GM19463 (cell line): ENCODE results near the gene WAPL.

Experiments used
- ATAC-seq: cut with Tn5 transposase; IDR thresholded peaks from one replicate; pipeline ENCODE4 v1.9.1; 2021; ENCODE audit warnings: mild to moderate bottlenecking, moderate library complexity; ENCODE audit not compliant: unreplicated experiment

WAPL gene

GRCh38 chr10:86413046-86413728 lies 108.4 kb downstream of the WAPL start:
- ATAC-seq, result peak; percentile 68

- no peak for ATAC-seq
These were observed 109.6 kb downstream of the WAPL start for GRCh38 chr10:86411852-86412560.

GRCh38 chr10:86411281-86411841 lies 110.2 kb downstream of the WAPL start:
- peak; percentile 43 for ATAC-seq

- ATAC-seq, result no peak
These were observed 111.0 kb downstream of the WAPL start for GRCh38 chr10:86410542-86411124.

- ATAC-seq, result no peak
These were observed 112.4 kb downstream of the WAPL start for GRCh38 chr10:86409183-86409582.

- ATAC-seq, result no peak
These were observed 118.3 kb downstream of the WAPL start for GRCh38 chr10:86403183-86403797.

GRCh38 chr10:86402283-86402941 lies 119.2 kb downstream of the WAPL start:
- ATAC-seq, result no peak

DNA sequence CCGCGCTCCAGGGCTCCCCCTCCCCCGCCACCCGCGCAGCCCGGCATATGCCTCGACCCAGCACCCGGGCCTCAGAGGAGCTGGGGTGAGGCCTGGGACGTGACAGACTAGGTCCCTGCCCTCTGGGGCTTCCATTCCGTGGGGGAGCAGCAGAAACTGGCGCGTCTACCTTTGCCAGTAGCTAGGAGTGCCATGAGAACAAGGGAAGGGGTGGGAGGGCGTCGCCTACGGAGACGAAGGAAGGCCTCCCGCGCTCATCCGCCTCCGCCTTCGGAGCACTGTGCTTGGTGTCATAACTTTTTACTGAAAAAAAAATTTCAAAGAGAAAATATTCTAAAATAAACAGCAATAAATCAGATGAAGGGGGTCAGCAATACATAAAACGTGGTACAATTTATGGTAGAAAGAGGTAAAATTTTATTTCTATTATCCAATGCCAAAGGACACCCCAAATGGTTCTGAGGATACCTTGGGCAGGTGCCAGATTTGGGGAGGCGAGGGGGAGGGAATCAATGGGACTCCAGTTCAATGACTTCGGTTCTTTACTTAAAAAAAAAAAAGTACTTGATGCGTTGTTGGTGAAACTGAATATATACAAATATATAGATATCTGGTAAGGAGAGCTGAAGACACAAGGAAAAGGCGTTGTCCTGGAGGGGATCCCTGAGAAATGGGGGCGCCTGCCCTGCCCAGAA lies 119.9 kb downstream of the WAPL start:
- no peak for ATAC-seq

- peak; percentile 30 for ATAC-seq
These were observed 120.6 kb downstream of the WAPL start for GRCh38 chr10:86400705-86401587.

DNA sequence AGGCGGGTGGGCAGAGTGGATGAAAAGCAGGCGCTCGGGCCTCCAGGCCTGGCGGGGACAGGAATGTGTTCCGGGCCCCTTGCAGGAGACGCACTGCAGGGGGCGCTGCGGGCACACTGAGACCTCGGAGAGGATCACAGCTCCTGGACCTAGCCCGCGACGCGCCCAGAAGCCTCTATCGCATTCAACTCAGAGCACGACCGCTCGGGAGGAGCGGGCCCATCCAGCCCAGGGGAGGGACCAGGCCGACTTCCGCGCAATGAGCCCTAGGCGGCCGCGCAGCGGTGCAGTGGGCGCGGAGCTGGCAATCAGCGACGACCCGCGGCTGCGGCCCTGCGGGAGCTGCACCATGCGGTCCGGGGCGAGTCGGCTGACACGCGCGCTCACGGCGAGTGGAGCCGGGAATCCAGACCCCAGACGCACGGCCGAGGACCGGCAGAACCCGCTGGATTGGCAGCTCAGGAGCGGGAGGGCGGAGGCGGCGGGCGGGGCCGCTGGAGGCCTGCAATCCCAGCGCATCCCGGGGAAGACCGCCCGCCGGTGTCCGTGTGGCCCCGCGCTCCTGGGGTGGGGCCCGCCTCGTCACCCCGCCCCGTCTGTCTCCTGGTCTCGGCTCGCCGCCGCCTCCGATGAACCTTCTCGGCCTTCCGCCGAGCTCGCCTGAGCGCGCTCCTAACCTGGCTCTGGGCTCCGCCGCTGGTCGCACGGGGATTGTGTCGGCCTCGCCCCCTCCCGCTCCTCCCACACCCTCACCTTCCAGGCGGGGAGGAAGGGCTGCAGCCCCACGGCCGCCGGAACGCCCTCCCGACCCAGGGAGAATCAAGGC lies 121.5 kb downstream of the WAPL start:
- ATAC-seq, result peak; percentile 81

DNA sequence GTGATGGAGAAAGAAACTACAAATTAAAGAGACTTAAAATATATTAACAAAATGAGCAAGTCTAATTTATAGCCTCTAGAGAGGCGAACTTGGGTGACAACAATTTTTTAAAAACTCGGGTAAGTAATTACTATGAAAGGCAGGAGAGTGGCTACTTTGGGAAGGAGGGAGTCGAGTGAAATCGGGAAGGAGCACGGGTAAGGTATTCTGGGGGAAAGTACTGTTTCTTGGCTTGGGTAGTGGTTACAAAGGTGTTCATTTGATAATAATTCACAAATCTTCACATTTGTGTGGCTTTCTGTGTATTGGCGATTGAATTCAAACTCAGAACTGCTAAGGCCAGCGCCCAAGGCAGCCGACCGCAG lies 122.1 kb downstream of the WAPL start:
- ATAC-seq, result no peak

GRCh38 chr10:86397120-86397519 lies 124.5 kb downstream of the WAPL start:
- ATAC-seq, result no peak

DNA sequence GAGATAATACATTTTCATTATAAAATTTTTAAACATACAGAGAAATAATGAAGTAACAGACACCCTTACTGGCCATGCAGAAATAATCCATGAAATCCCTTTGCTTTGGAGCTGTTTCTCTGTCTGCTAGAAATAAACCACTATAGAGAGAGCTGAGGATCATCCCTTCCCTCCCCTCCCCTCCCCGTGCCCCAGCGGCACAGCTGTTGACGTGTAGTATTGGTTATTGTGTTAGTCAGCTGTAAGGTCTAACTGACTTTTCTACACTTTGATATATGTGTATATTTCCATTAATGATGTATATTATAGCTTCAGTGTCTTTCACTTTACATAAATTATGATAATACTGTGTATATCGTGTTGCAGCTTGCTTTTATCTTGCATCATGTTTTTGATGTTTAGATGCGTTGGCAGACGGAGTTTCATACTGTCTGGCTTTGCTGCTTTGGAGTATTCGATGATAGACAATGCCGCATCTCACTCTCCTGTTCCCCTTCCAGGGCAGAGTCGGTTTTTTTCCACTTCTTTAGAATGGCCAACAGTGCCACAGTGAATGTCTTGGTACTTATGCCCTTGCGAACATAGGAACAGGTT lies 127.6 kb downstream of the WAPL start:
- no peak for ATAC-seq

GRCh38 chr10:86393362-86393761 lies 128.2 kb downstream of the WAPL start:
- no peak for ATAC-seq

- peak; percentile 53 for ATAC-seq
These were observed 128.9 kb downstream of the WAPL start for GRCh38 chr10:86392723-86393094.

GRCh38 chr10:86391986-86392722 lies 129.4 kb downstream of the WAPL start:
- ATAC-seq, result peak; percentile 13

- ATAC-seq, result no peak
These were observed 130.3 kb downstream of the WAPL start for GRCh38 chr10:86391236-86391840.
